HG03135 (cell line): ENCODE measurements around the gene ACOX3.
"Not testable (repeated sequence)": the region's sequence is repeated elsewhere in the genome, so short reads cannot be mapped to it uniquely, and the experiment has no call there.

Source experiments
- ATAC-seq: cut with Tn5 transposase; IDR thresholded peaks from one replicate; pipeline ENCODE4 v1.9.1; 2021; ENCODE audit warnings: mild to moderate bottlenecking, moderate library complexity; ENCODE audit not compliant: unreplicated experiment

Gene ACOX3

GRCh38 chr4:8391071-8391470 lies 49.5 kb downstream of the ACOX3 start:
- no peak for ATAC-seq

- no peak for ATAC-seq
These were observed 49.9 kb downstream of the ACOX3 start for GRCh38 chr4:8390577-8390976.

- no peak for ATAC-seq
These were observed 52.0 kb downstream of the ACOX3 start for GRCh38 chr4:8388528-8388870.

GRCh38 chr4:8387615-8388527 lies 52.7 kb downstream of the ACOX3 start:
- no peak for ATAC-seq

GRCh38 chr4:8387194-8387593 lies 53.3 kb downstream of the ACOX3 start:
- ATAC-seq: no peak

- no peak for ATAC-seq
These were observed 53.8 kb downstream of the ACOX3 start for GRCh38 chr4:8386731-8387130.

- ATAC-seq: not testable (repeated sequence)
These were observed 54.4 kb downstream of the ACOX3 start for GRCh38 chr4:8386131-8386530.

- no peak for ATAC-seq
These were observed 54.9 kb downstream of the ACOX3 start for GRCh38 chr4:8385611-8386010.

GRCh38 chr4:8385106-8385505 lies 55.4 kb downstream of the ACOX3 start:
- no peak for ATAC-seq

- no peak for ATAC-seq
These were observed 56.0 kb downstream of the ACOX3 start for GRCh38 chr4:8384397-8385060.

- no peak for ATAC-seq
These were observed 56.9 kb downstream of the ACOX3 start for GRCh38 chr4:8383451-8384160.

GRCh38 chr4:8383016-8383415 lies 57.5 kb downstream of the ACOX3 start:
- no peak for ATAC-seq

- no peak for ATAC-seq
These were observed 58.5 kb downstream of the ACOX3 start for GRCh38 chr4:8381814-8382581.

GRCh38 chr4:8380511-8381415 lies 59.8 kb downstream of the ACOX3 start:
- no peak for ATAC-seq

GRCh38 chr4:8379771-8380170 lies 60.8 kb downstream of the ACOX3 start:
- ATAC-seq: no peak

- no peak for ATAC-seq
These were observed 61.2 kb downstream of the ACOX3 start for GRCh38 chr4:8379281-8379680.

GRCh38 chr4:8378776-8379175 lies 61.7 kb downstream of the ACOX3 start:
- ATAC-seq: no peak

GRCh38 chr4:8378101-8378724 lies 62.3 kb downstream of the ACOX3 start:
- ATAC-seq: no peak
